Measurements from ENCODE around the gene NODAL. TPM values are rescaled to one million over a fixed set of nuclear protein-coding genes. Genes with fewer than 3 reads are reported as not detected.

Gene NODAL
- polyA plus RNA-seq, 1 experiment: not detected

GRCh38 chr10:70481831-70482530 is 40.5 kb upstream of the NODAL start:
- H3K4me3 ChIP-seq (ENCODE audit: low read depth, low read length): no peak overlapping the region
- no peak for DNase-seq (ENCODE audit: low read depth)
- ChIA-PET POLR2A (no interaction called here), CTCF (interaction anchor here (0.7 kb wide), 1 partner anchor 11 kb away, joined by 3 read pairs; no protein-coding TSS in a partner anchor)
- H3K36me3 ChIP-seq (ENCODE audit: control insufficient read depth, insufficient read depth, low read length): no peaks in the 10 kb centered on the region
- peaks cover 39% of the 10 kb centered on the region for H3K27me3 ChIP-seq (ENCODE audit: control insufficient read depth, insufficient read depth, low read length)
- TF ChIP-seq CTCF (IDR thresholded peaks at IDR 0.05; ENCODE audit: insufficient read depth, low read depth, low read length): no peak

GRCh38 chr10:70481105-70481504 is 39.6 kb upstream of the NODAL start:
- POLR2A ChIA-PET: no interaction called here
- Histone ChIP-seq H3K27me3 (ENCODE audit: control insufficient read depth, insufficient read depth, low read length) (peaks cover 46% of the 10 kb centered on the region), H3K36me3 (ENCODE audit: control insufficient read depth, insufficient read depth, low read length) (no peaks in the 10 kb centered on the region), H3K4me3 (ENCODE audit: low read depth, low read length) (no peak overlapping the region)
- TF ChIP-seq CTCF (IDR thresholded peaks at IDR 0.05; ENCODE audit: insufficient read depth, low read depth, low read length): no peak
- CTCF ChIA-PET: no interaction called here
- DNase-seq (ENCODE audit: low read depth): no peak

- no peak for DNase-seq (ENCODE audit: low read depth)
- POLR2A ChIA-PET: no interaction called here
- H3K36me3 ChIP-seq (ENCODE audit: control insufficient read depth, insufficient read depth, low read length): no peaks in the 10 kb centered on the region
- H3K27me3 ChIP-seq (ENCODE audit: control insufficient read depth, insufficient read depth, low read length): peaks cover 47% of the 10 kb centered on the region
- TF ChIP-seq CTCF (IDR thresholded peaks at IDR 0.05; ENCODE audit: insufficient read depth, low read depth, low read length): no peak
- no peak overlapping the region for H3K4me3 ChIP-seq (ENCODE audit: low read depth, low read length)
- CTCF ChIA-PET: no interaction called here
Measured at GRCh38 chr10:70480239-70480861, 38.9 kb upstream of the NODAL start.

- H3K27me3 ChIP-seq (ENCODE audit: control insufficient read depth, insufficient read depth, low read length): peaks cover 49% of the 10 kb centered on the region
- H3K36me3 ChIP-seq (ENCODE audit: control insufficient read depth, insufficient read depth, low read length): no peaks in the 10 kb centered on the region
- no peak for TF ChIP-seq CTCF (IDR thresholded peaks at IDR 0.05; ENCODE audit: insufficient read depth, low read depth, low read length)
- POLR2A ChIA-PET: no interaction called here
- no peak for DNase-seq (ENCODE audit: low read depth)
- H3K4me3 ChIP-seq (ENCODE audit: low read depth, low read length): no peak overlapping the region
- CTCF ChIA-PET: no interaction called here
Measured at GRCh38 chr10:70479626-70480238, 38.3 kb upstream of the NODAL start.

- Histone ChIP-seq H3K36me3 (ENCODE audit: control insufficient read depth, insufficient read depth, low read length) (no peaks in the 10 kb centered on the region), H3K4me3 (ENCODE audit: low read depth, low read length) (no peak overlapping the region), H3K27me3 (ENCODE audit: control insufficient read depth, insufficient read depth, low read length) (peaks cover 49% of the 10 kb centered on the region)
- ChIA-PET POLR2A (no interaction called here), CTCF (interaction anchor here (2.6 kb wide), 1 partner anchor 23 kb away, joined by 8 read pairs; no protein-coding TSS in a partner anchor)
- TF ChIP-seq CTCF (IDR thresholded peaks at IDR 0.05; ENCODE audit: insufficient read depth, low read depth, low read length): no peak
- DNase-seq (ENCODE audit: low read depth): no peak
Measured at GRCh38 chr10:70479165-70479581, 37.7 kb upstream of the NODAL start.

Data from BJ (cell line).